Endothelial cell of umbilical vein (primary cell): ENCODE measurements around the gene METRN. TPM values are rescaled to one million over a fixed set of nuclear protein-coding genes. Genes with fewer than 3 reads are reported as not detected.

Experiments used
- Bru-seq: library from RNA; stranded (reverse); fragments of 400-500 nt; gene quantifications from one replicate; lab custom pipeline; 2021; lab: Mats Ljungman, UMichigan
- BruChase-seq, 2 experiments: library from RNA; stranded (reverse); fragments of 400-500 nt; gene quantifications; one replicate each; lab custom pipeline; 2021; lab: Mats Ljungman, UMichigan
- BruUV-seq: library from RNA; stranded (reverse); fragments of 400-500 nt; replicated peaks from 2 replicates; lab custom pipeline; 2021; lab: Mats Ljungman, UMichigan
- CTCF ChIA-PET: fragments of 300-600, 350-600 bp; sonication (Branson Sonifier 250); formaldehyde crosslinking; loops from one replicate; lab custom pipeline; 2021; ENCODE audit warnings: antibody characterized with exemption, inconsistent platforms; lab: Charles Lee
- POLR2A ChIA-PET: fragments of 300-600, 350-600 bp; sonication (Branson Sonifier 250); formaldehyde crosslinking; loops from one replicate; lab custom pipeline; 2021; ENCODE audit warnings: antibody characterized with exemption, inconsistent platforms; lab: Charles Lee
- DNase-seq: peaks from one replicate; pipeline ENCODE4 v3.0.0-alpha.2; 2011; ENCODE audit warnings: low read depth, low spot score
- FAIRE-seq: peaks from 2 replicates; lab custom pipeline; 2011; peaks lifted over from hg19 to GRCh38; lab: Jason Lieb, UNC
- H2AFZ ChIP-seq: 2 replicates; pipeline ENCODE4 v1.6.0; 2012; ENCODE audit warnings: low read depth, low read length, control low read depth, inconsistent platforms
- H3K27ac ChIP-seq: 2 replicates; pipeline ENCODE4 v1.5.1; 2011; ENCODE audit warnings: low read depth, mild to moderate bottlenecking, control low read depth, low read length, moderate library complexity; ENCODE audit not compliant: insufficient read depth
- H3K27me3 ChIP-seq, 2 experiments: 2 replicates each; pipeline versions ENCODE4 v1.6.0 to v1.6.1; 2011; ENCODE audit warnings: low read length in 2 of 2, mixed read lengths in 1 of 2; ENCODE audit not compliant: control insufficient read depth in 2 of 2, insufficient read depth in 2 of 2
- H3K36me3 ChIP-seq, 2 experiments: 2 replicates in 1 of 2; 3 replicates in 1 of 2; pipeline ENCODE4 v1.5.1; 2011; ENCODE audit warnings: low read length in 2 of 2, mild to moderate bottlenecking in 1 of 2, moderate library complexity in 1 of 2; ENCODE audit not compliant: control insufficient read depth in 2 of 2, insufficient read depth in 2 of 2; ENCODE audit errors: extremely low read depth in 1 of 2
- H3K4me1 ChIP-seq: 3 replicates; pipeline ENCODE4 v1.5.1; 2011; ENCODE audit warnings: mild to moderate bottlenecking, low read length; ENCODE audit not compliant: control insufficient read depth, insufficient read depth; ENCODE audit errors: extremely low read depth
- H3K4me2 ChIP-seq: 2 replicates; pipeline ENCODE4 v1.6.1; 2011; ENCODE audit warnings: low read length, control low read depth, mixed read lengths; ENCODE audit not compliant: insufficient read depth
- H3K4me3 ChIP-seq, 3 experiments: fragments of 200-600 bp in 1 of 3; sonication (generic), shearing (Covaris generic) in 1 of 3; replicated peaks in 1 of 3; 2 replicates each; pipeline ENCODE4 v1.5.1; 2011 to 2016; ENCODE audit warnings: control low read depth in 3 of 3, low read length in 3 of 3, mild to moderate bottlenecking in 2 of 3, inconsistent platforms in 1 of 3, low read depth in 1 of 3, moderate library complexity in 1 of 3; ENCODE audit not compliant: insufficient read depth in 1 of 3
- H3K79me2 ChIP-seq: 2 replicates; pipeline ENCODE4 v1.6.0; 2012; ENCODE audit warnings: low read length, inconsistent platforms; ENCODE audit not compliant: control insufficient read depth, insufficient read depth
- H3K9ac ChIP-seq: replicated peaks from 2 replicates; pipeline ENCODE3; 2011; ENCODE audit warnings: low read length, control low read depth; ENCODE audit not compliant: insufficient read depth; ENCODE audit errors: extremely low read depth
- H3K9me1 ChIP-seq: replicated peaks from 3 replicates; pipeline ENCODE4 v1.6.0; 2011; ENCODE audit warnings: mild to moderate bottlenecking, low read length; ENCODE audit not compliant: control insufficient read depth, insufficient read depth; ENCODE audit errors: extremely low read depth
- H3K9me3 ChIP-seq: replicated peaks from 2 replicates; pipeline ENCODE4 v1.5.1; 2012; ENCODE audit warnings: low read length, inconsistent platforms; ENCODE audit not compliant: control insufficient read depth, insufficient read depth
- H4K20me1 ChIP-seq: replicated peaks from 2 replicates; pipeline ENCODE3; 2011; ENCODE audit warnings: mild to moderate bottlenecking, low read length; ENCODE audit not compliant: control insufficient read depth, insufficient read depth; ENCODE audit errors: extremely low read depth
- CTCF ChIP-seq, 2 donors: IDR thresholded peaks; 1 replicate in 1 of 2; 2 replicates in 1 of 2; pipeline ENCODE4 v1.5.1; 2011; ENCODE audit warnings: low read length in 2 of 2, mild to moderate bottlenecking in 2 of 2, moderate library complexity in 2 of 2, control low read depth in 1 of 2, inconsistent platforms in 1 of 2, low read depth in 1 of 2; ENCODE audit not compliant: insufficient read depth in 1 of 2; ENCODE audit errors: extremely low read depth in 1 of 2
- FOS ChIP-seq: IDR thresholded peaks from 2 replicates; pipeline ENCODE4 v1.6.1; 2011; ENCODE audit warnings: mild to moderate bottlenecking, low read length, moderate library complexity, borderline replicate concordance; ENCODE audit not compliant: insufficient read depth
- JUN ChIP-seq: IDR thresholded peaks from 2 replicates; pipeline ENCODE4 v1.6.1; 2011; ENCODE audit warnings: borderline replicate concordance, low read depth; ENCODE audit not compliant: insufficient read length, insufficient read depth
- MYC ChIP-seq: IDR thresholded peaks from one replicate; pipeline ENCODE4 v1.6.1; 2011; ENCODE audit warnings: mild to moderate bottlenecking, low read depth, low read length
- POLR2A ChIP-seq: IDR thresholded peaks from 2 replicates; pipeline ENCODE4 v1.6.1; 2012; ENCODE audit warnings: low read depth, mild to moderate bottlenecking, control low read depth, low read length
- POLR2AphosphoS5 ChIP-seq: IDR thresholded peaks from 2 replicates; pipeline ENCODE4 v1.6.1; 2012; ENCODE audit warnings: low read depth, mild to moderate bottlenecking, control low read depth, low read length, moderate library complexity; ENCODE audit not compliant: insufficient read depth
- dilution Hi-C: fragments of 300-500 bp; cut with MboI; formaldehyde crosslinking; loops from one replicate; pipeline ENCODE4 v1.15.0; 2019; ENCODE audit warnings: low sequenced_read_pairs; ENCODE audit not compliant: extremely low pct_ligation_motif_present
- intact Hi-C: fragments of 100-400 bp; cut with micrococcal nuclease; formaldehyde crosslinking; loops from one replicate; pipeline ENCODE4 v1.10.0; 2022
- long read RNA-seq: library from polyadenylated mRNA; stranded (forward); transcript quantifications from one replicate; pipeline ENCODE4 v2.0.0, GENCODE V29; 2021
- polyA minus RNA-seq, 3 experiments: library from RNA; depleted of rRNA, polyadenylated mRNA; stranded (reverse); fragments of >200 nt; gene quantifications; 1 replicate in 1 of 3; 2 replicates in 2 of 3; pipeline ENCODE4 v1.2.3, GENCODE V29; 2011
- polyA plus RNA-seq, 4 experiments: library from polyadenylated mRNA; depleted of rRNA in 3 of 4; stranded (reverse) in 3 of 4; unstranded in 1 of 4; fragments of >200 nt; gene quantifications; 2 replicates each; pipeline versions ENCODE4 v1.2.1 to v1.2.3, GENCODE V29; 2011 to 2012; ENCODE audit warnings: missing spikeins in 1 of 4
- total RNA-seq: library from RNA; stranded (reverse); gene quantifications from 2 replicates; pipeline ENCODE4 v1.2.3, GENCODE V29; 2021

METRN gene
- 14.1 and 16.1 TPM in 2 replicates for total RNA-seq
- 10.0 and 23.4 TPM in 2 replicates for polyA plus RNA-seq
- polyA plus RNA-seq (2011; cell fraction: cytosol; rRNA removed) = 4.0 and 12.5 TPM in 2 replicates
- 5.6 and 7.0 TPM in 2 replicates for polyA plus RNA-seq (2011; cell fraction: nucleus; rRNA removed)
- polyA plus RNA-seq (2012) = 8.6 and 24.8 TPM in 2 replicates
- 5.5 and 6.7 TPM in 2 replicates for polyA minus RNA-seq
- polyA minus RNA-seq (2011; cell fraction: cytosol; rRNA and poly(A)+ RNA removed) = 11.3 TPM
- polyA minus RNA-seq (2011; cell fraction: nucleus; rRNA and poly(A)+ RNA removed) = 1.1 and 3.7 TPM in 2 replicates
- Bru-seq, nascent RNA = percentile 22 among the genes with signal in this experiment
- BruChase-seq, experiment 1, labeled RNA remaining after a 6-hour chase = percentile 42 among the genes with signal in this experiment
- percentile 41 among the genes with signal in this experiment for BruChase-seq, experiment 2, labeled RNA remaining after a 2-hour chase
- long read RNA-seq, transcript METRN-204 (4 exons, 3,325 nt) = major isoform, 14 of 27 reads
- long read RNA-seq, partial matches to known transcripts = 1 of 27 reads
- long read RNA-seq, other reads (novel, unspliced or antisense) = 10 of 27 reads

GRCh38 chr16:714558-715476, at the start of gene METRN:
TSS of gene METRN (plus strand) at chr16:715118. CDS start at chr16:715290, 172 bp downstream.
- H2AFZ ChIP-seq = peak within 1 kb of the TSS; percentile 60

More at GRCh38 chr16:714558-715476, at the start of gene METRN:
- DNase-seq (peak; percentile 78), FAIRE-seq (peak; percentile 84)
- H3K4me1 ChIP-seq = peaks cover 10% of the 10 kb centered on the region
- TF ChIP-seq JUN = no peak
- no peak for TF ChIP-seq POLR2A
- TF ChIP-seq POLR2AphosphoS5 = peak; percentile 26
- no peak for TF ChIP-seq MYC
- no peak for TF ChIP-seq FOS
- TF ChIP-seq CTCF (IDR thresholded peaks at IDR 0.05; ENCODE audit: extremely low read depth in 1 of 2, insufficient read depth in 1 of 2, low read depth in 1 of 2, low read length in 2 of 2) = no peak
- no peak within 1 kb of the TSS for H3K9ac ChIP-seq
- dilution Hi-C loops (no loop called here), intact Hi-C loops (loop anchor here (2.0 kb wide), 1 partner anchor 14 kb away; no protein-coding TSS in a partner anchor)
- no peaks in the 10 kb centered on the region for H3K9me1 ChIP-seq
- H3K79me2 ChIP-seq = no peaks in the 10 kb centered on the region
- H3K4me2 ChIP-seq = peak within 1 kb of the TSS; percentile 75
- peak within 1 kb of the TSS; percentile 42 to 58 (median 51) for H3K4me3 ChIP-seq
- no peaks in the 10 kb centered on the region for H3K27me3 ChIP-seq
- ChIA-PET POLR2A (no interaction called here), CTCF (interaction anchor here (0.6 to 3.0 kb wide), 9 partner anchors 8 to 342 kb away, joined by 3 to 67 read pairs (median 5); partner anchors contain the start of genes CCDC78, CHTF18, CIAO3 and HAGHL)
- BruUV-seq = no TSS peak
- H3K27ac ChIP-seq = no peak within 1 kb of the TSS
- H3K9me3 ChIP-seq = no peaks in the 10 kb centered on the region
- H3K36me3 ChIP-seq = no peaks in the 10 kb centered on the region
- H4K20me1 ChIP-seq = no peaks in the 10 kb centered on the region
